H1 (cell line): ENCODE data around the gene PIGM. TPM values are rescaled to one million over a fixed set of nuclear protein-coding genes. Genes with fewer than 3 reads are reported as not detected.

Experiments used
- CBX5 ChIP-seq: fragments of 300-800, 300-1000 bp; sonication (generic); IDR thresholded peaks from 2 replicates; pipeline ENCODE4 v1.7.1; 2016; ENCODE audit warnings: antibody characterized with exemption, low read length, low read depth
- CEBPB ChIP-seq: IDR thresholded peaks from 2 replicates; pipeline ENCODE4 v1.6.1; 2012; ENCODE audit warnings: low read depth, low read length
- CTBP2 ChIP-seq: IDR thresholded peaks from 2 replicates; pipeline ENCODE4 v1.7.0; 2011; ENCODE audit warnings: borderline replicate concordance, mild to moderate bottlenecking, moderate library complexity, mixed read lengths, low read length; ENCODE audit not compliant: insufficient read depth, insufficient read length
- EP300 ChIP-seq, 2 experiments: IDR thresholded peaks; 1 replicate in 1 of 2; 2 replicates in 1 of 2; pipeline ENCODE4 v1.6.1; 2011 to 2012; ENCODE audit warnings: low read depth in 2 of 2, low read length in 2 of 2, mild to moderate bottlenecking in 2 of 2, borderline replicate concordance in 1 of 2, inconsistent platforms in 1 of 2, moderate library complexity in 1 of 2
- MAX ChIP-seq: IDR thresholded peaks from 2 replicates; pipeline ENCODE4 v1.6.1; 2012; ENCODE audit warnings: inconsistent platforms
- RXRA ChIP-seq: IDR thresholded peaks from 2 replicates; pipeline ENCODE4 v1.6.1; 2011; ENCODE audit warnings: low read depth, mild to moderate bottlenecking, low read length, moderate library complexity; ENCODE audit not compliant: insufficient read depth
- TCF12 ChIP-seq: IDR thresholded peaks from 2 replicates; pipeline ENCODE4 v1.6.1; 2011; ENCODE audit warnings: low read depth, mild to moderate bottlenecking, low read length
- polyA plus RNA-seq, 7 experiments: library from polyadenylated mRNA; depleted of rRNA in 3 of 7; stranded (reverse) in 5 of 7; unstranded in 2 of 7; fragments of >200 nt in 5 of 7; fragments of 200-250 nt in 2 of 7; gene quantifications; 1 replicate in 5 of 7; 2 replicates in 1 of 7; 4 replicates in 1 of 7; pipeline versions ENCODE4 v1.2.1 to v1.2.3, GENCODE V29; 2011 to 2013; ENCODE audit warnings: missing spikeins in 2 of 7, mixed read lengths in 2 of 7
- total RNA-seq: library from RNA; stranded (reverse); fragmentation: NEBNext Ultra II Directional; extraction: Animal tissue kit (Norgen Biotek cat#: 25700); gene quantifications from 2 replicates; pipeline ENCODE4 v1.2.1, GENCODE V29; 2021

PIGM gene
- total and polyA plus RNA-seq, 2 of the 8 experiments (the other 6 are each of a cell fraction or from before 2014, with no cell fraction given), result 5.4 to 6.0 TPM

DNA sequence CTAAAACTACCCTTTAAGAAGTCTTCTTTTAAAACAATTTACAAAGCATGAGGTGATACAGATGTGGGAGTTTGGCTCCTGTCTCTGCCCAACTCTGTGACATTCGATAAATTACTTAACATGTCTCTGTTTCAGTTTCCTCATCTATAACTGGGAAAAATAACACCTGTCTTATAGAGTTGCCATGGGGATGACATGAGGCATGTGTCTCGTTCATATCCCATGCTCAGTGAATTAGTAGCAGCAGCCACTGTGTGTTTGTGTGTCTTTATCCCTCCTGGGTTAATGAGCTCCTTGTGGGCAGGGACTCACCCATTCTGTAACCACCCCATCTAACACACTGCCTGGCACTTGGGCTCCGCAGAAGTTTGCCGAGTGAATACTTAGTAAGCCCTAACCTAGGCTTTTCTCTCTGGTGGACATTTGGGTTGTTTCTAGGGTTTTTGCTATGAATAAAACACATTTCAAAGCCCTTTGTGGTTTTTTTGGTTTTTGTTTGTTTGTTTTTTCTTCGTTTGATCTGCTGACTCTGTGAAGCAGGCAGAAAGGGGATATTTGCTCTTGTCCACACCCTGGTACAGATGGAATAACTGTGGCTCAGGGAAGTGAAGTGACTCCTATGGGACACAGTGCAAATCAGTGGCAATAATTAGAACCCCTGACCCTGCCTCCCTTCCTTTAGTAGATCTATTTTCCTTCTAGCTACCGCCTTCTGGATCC, 48.8 kb upstream of the PIGM start (continued):
- TF ChIP-seq MAX, result no peak
- TF ChIP-seq TCF12, result no peak
- no peak for TF ChIP-seq CTBP2
- no peak for TF ChIP-seq RXRA
- TF ChIP-seq EP300 (IDR thresholded peaks at IDR 0.05; ENCODE audit: borderline replicate concordance in 1 of 2, low read depth in 2 of 2, low read length in 2 of 2), result no peak
- no peak for TF ChIP-seq CEBPB
- TF ChIP-seq CBX5, result no peak
- TF ChIP-seq, all 59 proteins: peak for 0
